SK-N-SH (cell line): ENCODE results near the gene CPEB4. TPM values are rescaled to one million over a fixed set of nuclear protein-coding genes. Genes with fewer than 3 reads are reported as not detected.

Experiments
- CTCF ChIA-PET: fragments of 300-600, 350-600 bp; formaldehyde crosslinking; extraction: SDS; loops from one replicate; lab custom pipeline; 2021; lab: Yijun Ruan, JAX
- POLR2A ChIA-PET: fragments of 350-600 bp; sonication (Branson Sonifier 250); formaldehyde crosslinking; extraction: SDS; loops from one replicate; lab custom pipeline; 2020; ENCODE audit warnings: antibody characterized with exemption, inconsistent platforms; lab: Yijun Ruan, JAX
- DNase-seq: peaks from one replicate; pipeline ENCODE4 v3.0.0; 2012
- H2AFZ ChIP-seq: fragments of 200-600 bp; sonication (generic); 2 replicates; pipeline ENCODE4 v1.8.1; 2016; ENCODE audit warnings: antibody characterized with exemption, mild to moderate bottlenecking, low read depth
- H3F3A ChIP-seq: fragments of 200-600 bp; sonication (generic); replicated peaks from 2 replicates; pipeline ENCODE3; 2016; ENCODE audit warnings: antibody characterized with exemption, mild to moderate bottlenecking; ENCODE audit not compliant: insufficient read depth
- H3K27ac ChIP-seq, 2 experiments: fragments of 200-500 bp in 1 of 2; fragments of 200-600 bp in 1 of 2; sonication (Bioruptor generic) in 1 of 2; sonication (generic), shearing (Covaris generic) in 1 of 2; 2 replicates each; pipeline versions ENCODE4 v1.5.1 to v1.6.1; 2014 to 2016; ENCODE audit warnings: low read depth in 2 of 2, inconsistent platforms in 1 of 2, low read length in 1 of 2, mild to moderate bottlenecking in 1 of 2, mixed read lengths in 1 of 2
- H3K27me3 ChIP-seq: fragments of 200-600 bp; sonication (generic), shearing (Covaris generic); 2 replicates; pipeline ENCODE4 v1.6.1; 2016; ENCODE audit warnings: mixed run types; ENCODE audit not compliant: insufficient read depth
- H3K36me3 ChIP-seq, 2 experiments: fragments of 200-500 bp in 1 of 2; fragments of 200-600 bp in 1 of 2; sonication (Bioruptor generic) in 1 of 2; sonication (generic) in 1 of 2; replicated peaks in 1 of 2; 2 replicates each; pipeline versions ENCODE3 to v1.5.1; 2014 to 2016; ENCODE audit warnings: low read length in 1 of 2, mild to moderate bottlenecking in 1 of 2; ENCODE audit not compliant: insufficient read depth in 2 of 2, control insufficient read depth in 1 of 2
- H3K4me1 ChIP-seq, 2 experiments: fragments of 200-500 bp in 1 of 2; fragments of 200-600 bp in 1 of 2; sonication (Bioruptor generic) in 1 of 2; sonication (generic), shearing (Covaris generic) in 1 of 2; 2 replicates each; pipeline versions ENCODE4 v1.5.1 to v1.6.1; 2014 to 2016; ENCODE audit warnings: low read depth in 1 of 2, low read length in 1 of 2, mixed run types in 1 of 2; ENCODE audit not compliant: insufficient read depth in 2 of 2, control insufficient read depth in 1 of 2
- H3K4me2 ChIP-seq: fragments of 200-600 bp; sonication (generic), shearing (Covaris generic); 2 replicates; pipeline ENCODE4 v1.6.1; 2017; ENCODE audit warnings: mixed run types
- H3K4me3 ChIP-seq, 2 experiments: fragments of 200-500 bp in 1 of 2; fragments of 200-600 bp in 1 of 2; sonication (Bioruptor generic) in 1 of 2; sonication (generic), shearing (Covaris generic) in 1 of 2; 2 replicates each; pipeline versions ENCODE4 v1.5.1 to v1.8.1; 2014 to 2016; ENCODE audit warnings: low read depth in 2 of 2, inconsistent platforms in 1 of 2, low read length in 1 of 2, mild to moderate bottlenecking in 1 of 2, mixed read lengths in 1 of 2, moderate library complexity in 1 of 2
- H3K79me2 ChIP-seq: fragments of 200-600 bp; sonication (generic); 2 replicates; pipeline ENCODE4 v1.8.1; 2017; ENCODE audit warnings: mild to moderate bottlenecking; ENCODE audit not compliant: insufficient read depth
- H3K9ac ChIP-seq: fragments of 200-600 bp; sonication (generic); 2 replicates; pipeline ENCODE4 v1.6.1; 2017; ENCODE audit warnings: mixed run types
- H3K9me2 ChIP-seq: fragments of 200-600 bp; sonication (generic); 2 replicates; pipeline ENCODE4 v1.6.1; 2017; ENCODE audit warnings: mixed run types
- H3K9me3 ChIP-seq: fragments of 200-600 bp; sonication (generic); 2 replicates; pipeline ENCODE4 v1.6.1; 2017; ENCODE audit warnings: mixed run types, mild to moderate bottlenecking, moderate library complexity
- H4K20me1 ChIP-seq: fragments of 200-600 bp; sonication (generic); 2 replicates; pipeline ENCODE4 v1.6.1; 2017; ENCODE audit warnings: mild to moderate bottlenecking, mixed run types; ENCODE audit not compliant: insufficient read depth
- ELF1 ChIP-seq: IDR thresholded peaks from 2 replicates; pipeline ENCODE4 v1.4.0; 2012
- EZH2phosphoT487 ChIP-seq: fragments of 200-600 bp; sonication (generic); IDR thresholded peaks from 2 replicates; pipeline ENCODE4 v1.6.1; 2017; ENCODE audit warnings: low read depth, mixed run types, mild to moderate bottlenecking, antibody characterized with exemption, moderate library complexity, borderline replicate concordance
- FOSL2 ChIP-seq: IDR thresholded peaks from 2 replicates; pipeline ENCODE4 v1.4.0; 2012; ENCODE audit warnings: low read depth, mild to moderate bottlenecking, moderate library complexity, borderline replicate concordance
- FOXJ3 ChIP-seq: sonication (generic); formaldehyde crosslinking; IDR thresholded peaks from 2 replicates; pipeline ENCODE4 v1.5.1; 2020; ENCODE audit warnings: mild to moderate bottlenecking, missing genetic modification reagents
- FOXM1 ChIP-seq: IDR thresholded peaks from 2 replicates; pipeline ENCODE4 v1.4.0; 2012; ENCODE audit warnings: low read depth, mild to moderate bottlenecking
- GABPA ChIP-seq: IDR thresholded peaks from 2 replicates; pipeline ENCODE4 v1.4.0; 2012; ENCODE audit warnings: low read depth, mild to moderate bottlenecking
- GATA2 ChIP-seq: sonication (generic); formaldehyde crosslinking; IDR thresholded peaks from 2 replicates; pipeline ENCODE4 v1.5.0; 2020; ENCODE audit warnings: mild to moderate bottlenecking, missing genetic modification reagents
- MAX ChIP-seq: IDR thresholded peaks from 2 replicates; pipeline ENCODE4 v1.4.0; 2012; ENCODE audit warnings: low read depth
- MEF2A ChIP-seq: IDR thresholded peaks from 2 replicates; pipeline ENCODE4 v1.4.0; 2012; ENCODE audit warnings: low read depth, borderline replicate concordance
- MXI1 ChIP-seq: IDR thresholded peaks from 2 replicates; pipeline ENCODE4 v1.6.1; 2012; ENCODE audit warnings: mild to moderate bottlenecking, low read depth, low read length, improper control_type of control experiment
- NRF1 ChIP-seq: IDR thresholded peaks from 2 replicates; pipeline ENCODE4 v1.6.1; 2012; ENCODE audit warnings: low read depth, mild to moderate bottlenecking, low read length
- PBX3 ChIP-seq: IDR thresholded peaks from 2 replicates; pipeline ENCODE4; 2012
- POLR2AphosphoS5 ChIP-seq: IDR thresholded peaks from 2 replicates; pipeline ENCODE4 v1.6.1; 2012; ENCODE audit warnings: low read depth, low read length
- RCOR1 ChIP-seq: fragments of 150-350 bp; IDR thresholded peaks from 2 replicates; pipeline ENCODE4 v1.6.1; 2017; ENCODE audit warnings: antibody characterized with exemption, low read length
- REST ChIP-seq: IDR thresholded peaks from 2 replicates; pipeline ENCODE4 v1.6.1; 2012; ENCODE audit warnings: mild to moderate bottlenecking, low read depth, low read length, moderate library complexity
- SMC3 ChIP-seq: IDR thresholded peaks from 2 replicates; pipeline ENCODE4 v1.6.1; 2012; ENCODE audit warnings: low read depth, low read length, improper control_type of control experiment
- TAF1 ChIP-seq: IDR thresholded peaks from 2 replicates; pipeline ENCODE4 v1.6.1; 2012; ENCODE audit warnings: low read depth, mild to moderate bottlenecking, low read length, moderate library complexity, borderline replicate concordance
- USF2 ChIP-seq: fragments of 150-350 bp; IDR thresholded peaks from 2 replicates; pipeline ENCODE4 v1.6.1; 2017; ENCODE audit warnings: antibody characterized with exemption, low read length, low read depth, borderline replicate concordance
- polyA plus RNA-seq, 3 experiments: library from polyadenylated mRNA; depleted of rRNA; stranded (reverse); fragments of >200 nt; gene quantifications; 2 replicates each; pipeline ENCODE4 v1.2.3, GENCODE V29; 2012

CPEB4 gene
- polyA plus RNA-seq, 1 of the 3 experiments (the other 2 are of a cell fraction), result 6.8 TPM

GRCh38 chr5:173911623-173912022 is 23.5 kb downstream of the CPEB4 start:
- Histone ChIP-seq H3K4me3 (no peak overlapping the region), H4K20me1 (0 out of 2 replicates have a peak, but pooled peaks cover 7% of the 10 kb centered on the region), H2AFZ (no peak overlapping the region), H3K4me2 (no peak overlapping the region), H3K9me2 (no peaks in the 10 kb centered on the region), H3F3A (peaks cover 11% of the 10 kb centered on the region), H3K36me3 (peaks cover 13 to 15% of the 10 kb centered on the region in 2 experiments), H3K27ac (no peak overlapping the region), H3K9ac (no peak overlapping the region), H3K4me1 (peaks cover 0 to 24% of the 10 kb centered on the region in 2 experiments; a peak in 2 of 4 replicates), H3K79me2 (peaks cover 43% of the 10 kb centered on the region), H3K9me3 (no peaks in the 10 kb centered on the region), H3K27me3 (no peaks in the 10 kb centered on the region)
- DNase-seq, result no peak
- CTCF ChIA-PET, result interaction anchor here (1.0 to 1.2 kb wide), 2 partner anchors 14 to 15 kb away, joined by 3 to 4 read pairs; no protein-coding TSS in a partner anchor
- no peak for TF ChIP-seq PBX3
- TF ChIP-seq GABPA, result no peak
- no peak for TF ChIP-seq SMC3
- TF ChIP-seq MEF2A, result no peak
- no peak for TF ChIP-seq NRF1
- no peak for TF ChIP-seq TAF1
- TF ChIP-seq POLR2AphosphoS5, result no peak
- no peak for TF ChIP-seq GATA2 (CRISPR knock-in tag)
- no peak for TF ChIP-seq FOXJ3 (CRISPR knock-in tag)
- no peak for TF ChIP-seq USF2
- no peak for TF ChIP-seq REST
- TF ChIP-seq EZH2phosphoT487, result no peak
- TF ChIP-seq FOSL2, result no peak
- TF ChIP-seq FOXM1, result no peak
- no peak for TF ChIP-seq MAX
- TF ChIP-seq ELF1, result no peak
- no peak for TF ChIP-seq MXI1
- no peak for TF ChIP-seq RCOR1
- POLR2A ChIA-PET, result no interaction called here
